OCI-LY1 (cell line): ENCODE measurements around the gene TCEA3.

Source experiments
- EZH2 ChIP-seq: fragments of 200-600 bp; sonication (generic), shearing (Covaris generic); IDR thresholded peaks from 2 replicates; pipeline ENCODE4 v1.8.0; 2017; ENCODE audit warnings: borderline replicate concordance, mixed run types, mild to moderate bottlenecking, antibody characterized with exemption, low read length, moderate library complexity, mixed read lengths
- TF ChIP-seq, protein P1 (sequence below): fragments of 200-600 bp; sonication (generic), shearing (Covaris generic); IDR thresholded peaks from 2 replicates; pipeline ENCODE4 v1.5.1; 2017; ENCODE audit warnings: mild to moderate bottlenecking, antibody characterized with exemption, low read length, moderate library complexity, mixed read lengths

- TF ChIP-seq, protein P1, sequence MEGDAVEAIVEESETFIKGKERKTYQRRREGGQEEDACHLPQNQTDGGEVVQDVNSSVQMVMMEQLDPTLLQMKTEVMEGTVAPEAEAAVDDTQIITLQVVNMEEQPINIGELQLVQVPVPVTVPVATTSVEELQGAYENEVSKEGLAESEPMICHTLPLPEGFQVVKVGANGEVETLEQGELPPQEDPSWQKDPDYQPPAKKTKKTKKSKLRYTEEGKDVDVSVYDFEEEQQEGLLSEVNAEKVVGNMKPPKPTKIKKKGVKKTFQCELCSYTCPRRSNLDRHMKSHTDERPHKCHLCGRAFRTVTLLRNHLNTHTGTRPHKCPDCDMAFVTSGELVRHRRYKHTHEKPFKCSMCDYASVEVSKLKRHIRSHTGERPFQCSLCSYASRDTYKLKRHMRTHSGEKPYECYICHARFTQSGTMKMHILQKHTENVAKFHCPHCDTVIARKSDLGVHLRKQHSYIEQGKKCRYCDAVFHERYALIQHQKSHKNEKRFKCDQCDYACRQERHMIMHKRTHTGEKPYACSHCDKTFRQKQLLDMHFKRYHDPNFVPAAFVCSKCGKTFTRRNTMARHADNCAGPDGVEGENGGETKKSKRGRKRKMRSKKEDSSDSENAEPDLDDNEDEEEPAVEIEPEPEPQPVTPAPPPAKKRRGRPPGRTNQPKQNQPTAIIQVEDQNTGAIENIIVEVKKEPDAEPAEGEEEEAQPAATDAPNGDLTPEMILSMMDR = no peak
- TF ChIP-seq EZH2 = no peak
These were observed 72.4 kb downstream of the TCEA3 start for GRCh38 chr1:23352096-23352695.
